ENCODE data around the gene MYO3B.
A peak's percentile ranks its signal among the peaks of the same experiment; 100 is the strongest.
"Not testable (repeated sequence)": the region's sequence is repeated elsewhere in the genome, so short reads cannot be mapped to it uniquely, and the experiment has no call there.

The MYO3B gene

GRCh38 chr2:170344663-170345346, 166.9 kb downstream of the MYO3B start:
- no peak for DNase-seq

- no peak for DNase-seq
These were observed 167.7 kb downstream of the MYO3B start for GRCh38 chr2:170345607-170346006.

- not testable (repeated sequence) for DNase-seq
These were observed 171.3 kb downstream of the MYO3B start for GRCh38 chr2:170349269-170349668.

GRCh38 chr2:170350929-170351826, 173.2 kb downstream of the MYO3B start:
- DNase-seq: no peak

- no peak for DNase-seq
These were observed 175.8 kb downstream of the MYO3B start for GRCh38 chr2:170353723-170354122.

GRCh38 chr2:170354388-170354787, 176.4 kb downstream of the MYO3B start:
- DNase-seq: no peak

- no peak for DNase-seq
These were observed 177.2 kb downstream of the MYO3B start for GRCh38 chr2:170354855-170355780.

- no peak for DNase-seq
These were observed 181.5 kb downstream of the MYO3B start for GRCh38 chr2:170359466-170359865.

- no peak for DNase-seq
These were observed 182.7 kb downstream of the MYO3B start for GRCh38 chr2:170360546-170361089.

GRCh38 chr2:170361090-170361936, 183.4 kb downstream of the MYO3B start:
- no peak for DNase-seq

GRCh38 chr2:170362313-170362870, 184.4 kb downstream of the MYO3B start:
- DNase-seq: no peak

- DNase-seq: peak; percentile 30
These were observed 185.1 kb downstream of the MYO3B start for GRCh38 chr2:170362871-170363631.

- DNase-seq: no peak
These were observed 187.1 kb downstream of the MYO3B start for GRCh38 chr2:170365003-170365402.

- no peak for DNase-seq
These were observed 187.7 kb downstream of the MYO3B start for GRCh38 chr2:170365686-170366085.

- no peak for DNase-seq
These were observed 190.4 kb downstream of the MYO3B start for GRCh38 chr2:170368370-170368769.

GRCh38 chr2:170369228-170369627, 191.3 kb downstream of the MYO3B start:
- no peak for DNase-seq

- no peak for DNase-seq
These were observed 191.9 kb downstream of the MYO3B start for GRCh38 chr2:170369894-170370293.

- DNase-seq: no peak
These were observed 193.5 kb downstream of the MYO3B start for GRCh38 chr2:170371231-170371998.

- DNase-seq: no peak
These were observed 197.2 kb downstream of the MYO3B start for GRCh38 chr2:170375192-170375591.

Measured in GOT3 (cell line).